B cell (primary cell): ENCODE data around the gene MACROH2A1. TPM values are rescaled to one million over a fixed set of nuclear protein-coding genes. Genes with fewer than 3 reads are reported as not detected.

ENCODE experiments used
- ATAC-seq: fragments of 200-7000 bp; cut with Tn5 transposase; one replicate; pipeline ENCODE4 v1.10.0; 2021; ENCODE audit warnings: low read depth, mild to moderate bottlenecking, moderate number of reproducible peaks, moderate library complexity
- CTCF ChIA-PET: fragments of 350-600 bp; sonication (Branson Sonifier 250); formaldehyde crosslinking; loops from one replicate; lab custom pipeline; 2021; ENCODE audit warnings: antibody characterized with exemption, inconsistent platforms; lab: Charles Lee
- POLR2A ChIA-PET: fragments of 350-600 bp; sonication (Branson Sonifier 250); formaldehyde crosslinking; loops from one replicate; lab custom pipeline; 2021; ENCODE audit warnings: antibody characterized with exemption; lab: Charles Lee
- DNase-seq: peaks from one replicate; pipeline ENCODE4 v3.0.0; 2013
- H2AFZ ChIP-seq: 2 replicates; pipeline ENCODE4 v1.6.1; 2012; ENCODE audit warnings: mild to moderate bottlenecking, low read depth, low read length; ENCODE audit not compliant: insufficient read depth, poor library complexity, severe bottlenecking
- H3K27ac ChIP-seq, 2 donors: 1 replicate in 1 of 2; 2 replicates in 1 of 2; pipeline ENCODE4 v1.5.1; 2012 to 2013; ENCODE audit warnings: low read length in 2 of 2, mild to moderate bottlenecking in 2 of 2, moderate library complexity in 1 of 2
- H3K27me3 ChIP-seq, 4 experiments: fragments of 200-600 bp in 1 of 4; sonication (generic) in 1 of 4; replicated peaks in 1 of 4; 1 replicate in 2 of 4; 2 replicates in 2 of 4; pipeline versions ENCODE4 v1.6.1 to v1.7.0; 2013 to 2016; ENCODE audit warnings: low read length in 3 of 4, mild to moderate bottlenecking in 2 of 4, mixed read lengths in 1 of 4, moderate library complexity in 1 of 4; ENCODE audit not compliant: insufficient read depth in 4 of 4, control insufficient read depth in 3 of 4; ENCODE audit errors: control extremely low read depth in 1 of 4
- H3K36me3 ChIP-seq, 2 experiments: replicated peaks in 1 of 2; 1 replicate in 1 of 2; 2 replicates in 1 of 2; pipeline versions ENCODE4 v1.6.1 to v1.7.1; 2013; ENCODE audit warnings: low read length in 1 of 2; ENCODE audit not compliant: insufficient read depth in 2 of 2, control insufficient read depth in 1 of 2; ENCODE audit errors: control extremely low read depth in 1 of 2, extremely low read depth in 1 of 2
- H3K4me1 ChIP-seq, 2 donors: fragments of 200-600 bp in 1 of 2; sonication (generic) in 1 of 2; 1 replicate in 1 of 2; 2 replicates in 1 of 2; pipeline versions ENCODE4 v1.5.1 to v1.6.1; 2013 to 2017; ENCODE audit warnings: low read length in 2 of 2; ENCODE audit not compliant: control insufficient read depth in 2 of 2, insufficient read depth in 2 of 2
- H3K4me2 ChIP-seq: replicated peaks from 2 replicates; pipeline ENCODE3; 2012; ENCODE audit warnings: mild to moderate bottlenecking, low read depth, low read length; ENCODE audit not compliant: poor library complexity, severe bottlenecking
- H3K4me3 ChIP-seq, 5 experiments: fragments of 200-600 bp in 1 of 5; sonication (generic) in 1 of 5; 1 replicate in 3 of 5; 2 replicates in 2 of 5; pipeline versions ENCODE4 v1.5.1 to v1.7.0; 2011 to 2016; ENCODE audit warnings: low read length in 4 of 5, mild to moderate bottlenecking in 4 of 5, low read depth in 2 of 5, control low read depth in 1 of 5, moderate library complexity in 1 of 5; ENCODE audit not compliant: insufficient read depth in 1 of 5; ENCODE audit errors: control extremely low read depth in 1 of 5, extremely low read depth in 1 of 5
- H3K79me2 ChIP-seq: fragments of 200-600 bp; sonication (generic); one replicate; pipeline ENCODE4 v1.6.0; 2016; ENCODE audit warnings: low read length; ENCODE audit not compliant: control insufficient read depth, insufficient read depth
- H3K9ac ChIP-seq: fragments of 200-600 bp; sonication (generic); 2 replicates; pipeline ENCODE4 v1.6.1; 2017; ENCODE audit warnings: mild to moderate bottlenecking, low read length, moderate library complexity
- H3K9me3 ChIP-seq, 3 donors: one replicate each; pipeline versions ENCODE4 v1.6.1 to v1.7.1; 2013; ENCODE audit warnings: low read length in 2 of 3; ENCODE audit not compliant: control insufficient read depth in 2 of 3, insufficient read depth in 1 of 3; ENCODE audit errors: control extremely low read depth in 1 of 3
- H4K20me1 ChIP-seq: 2 replicates; pipeline ENCODE4 v1.6.0; 2012; ENCODE audit warnings: mild to moderate bottlenecking, low read length; ENCODE audit not compliant: insufficient read depth, control insufficient read depth, poor library complexity, severe bottlenecking
- H3K27ac Mint-ChIP-seq: one replicate; pipeline ENCODE4 v1.8.0; 2021; ENCODE audit warnings: mixed read lengths
- H3K27me3 Mint-ChIP-seq: one replicate; pipeline ENCODE4 v1.8.0; 2021; ENCODE audit warnings: mixed read lengths
- H3K4me1 Mint-ChIP-seq: one replicate; pipeline ENCODE4 v1.8.0; 2021; ENCODE audit warnings: mixed read lengths
- H3K4me3 Mint-ChIP-seq: one replicate; pipeline ENCODE4 v1.8.0; 2021; ENCODE audit warnings: mixed read lengths
- H3K9me3 Mint-ChIP-seq: one replicate; pipeline ENCODE4 v1.8.0; 2022; ENCODE audit warnings: mixed read lengths; ENCODE audit not compliant: insufficient read depth
- EZH2 ChIP-seq: IDR thresholded peaks from 2 replicates; pipeline ENCODE4 v1.6.1; 2012; ENCODE audit warnings: borderline replicate concordance, low read depth, mild to moderate bottlenecking, moderate library complexity, low read length; ENCODE audit not compliant: insufficient read depth, poor library complexity, severe bottlenecking
- WGBS: methylation state at CpG from one replicate; pipeline ENCODE4 v1.1.5; 2013; ENCODE audit warnings: missing lambda C conversion rate; ENCODE audit not compliant: insufficient coverage; 5-methylcytosine and 5-hydroxymethylcytosine counted together
- intact Hi-C: fragments of 100-400 bp; cut with micrococcal nuclease; formaldehyde crosslinking; loops from one replicate; pipeline ENCODE4 v1.10.0; 2022
- polyA plus RNA-seq: library from polyadenylated mRNA; depleted of rRNA; stranded (reverse); fragments of >200 nt; gene quantifications from 2 replicates; pipeline ENCODE4 v1.2.3, GENCODE V29; 2012
- total RNA-seq, 2 donors: library from RNA; stranded (reverse); fragments of 120-200 nt in 1 of 2; gene quantifications; 1 replicate in 1 of 2; 2 replicates in 1 of 2; pipeline versions ENCODE4 v1.2.3 to v1.2.4, GENCODE V29; 2013 to 2022
- TF ChIP-seq, protein P1 (sequence below): fragments of 200-600 bp; IDR thresholded peaks from one replicate; pipeline ENCODE4 v1.8.0; 2022; ENCODE audit warnings: antibody characterized with exemption, mild to moderate bottlenecking

The MACROH2A1 gene
- total and polyA plus RNA-seq, 2 donors (not counting 1 experiment from before 2014, with no cell fraction given), result 80.1 to 99.7 TPM

DNA sequence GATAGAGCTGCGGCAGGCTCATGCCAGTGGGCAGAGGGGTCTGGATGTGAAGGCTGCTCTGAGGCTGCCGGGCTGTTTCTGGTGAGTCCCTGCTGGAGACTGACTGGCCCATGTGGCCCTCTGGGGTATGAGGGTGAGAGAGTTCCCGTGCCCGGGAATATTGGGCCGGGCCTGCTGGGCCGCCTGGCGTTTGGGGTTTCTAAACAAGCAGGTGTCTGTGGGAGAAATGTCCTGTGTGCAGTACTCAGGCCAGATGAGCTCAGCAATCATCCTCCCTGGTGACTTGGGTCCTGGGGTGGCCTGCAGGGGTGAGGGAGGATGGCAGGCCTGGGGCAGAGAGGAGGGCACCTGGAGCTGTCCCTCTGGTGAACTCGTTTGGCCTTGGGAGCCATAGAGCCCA is 74.9 kb downstream of the MACROH2A1 start:
- ChIA-PET CTCF (no interaction called here), POLR2A (no interaction called here)
- H2AFZ ChIP-seq, result no peak overlapping the region
- H3K4me2 ChIP-seq, result no peak overlapping the region
- Mint-ChIP-seq H3K9me3 (no peaks in the 10 kb centered on the region), H3K27me3 (no peaks in the 10 kb centered on the region), H3K4me1 (no peaks in the 10 kb centered on the region), H3K27ac (no peak overlapping the region), H3K4me3 (no peak overlapping the region)
- TF ChIP-seq, protein P1, sequence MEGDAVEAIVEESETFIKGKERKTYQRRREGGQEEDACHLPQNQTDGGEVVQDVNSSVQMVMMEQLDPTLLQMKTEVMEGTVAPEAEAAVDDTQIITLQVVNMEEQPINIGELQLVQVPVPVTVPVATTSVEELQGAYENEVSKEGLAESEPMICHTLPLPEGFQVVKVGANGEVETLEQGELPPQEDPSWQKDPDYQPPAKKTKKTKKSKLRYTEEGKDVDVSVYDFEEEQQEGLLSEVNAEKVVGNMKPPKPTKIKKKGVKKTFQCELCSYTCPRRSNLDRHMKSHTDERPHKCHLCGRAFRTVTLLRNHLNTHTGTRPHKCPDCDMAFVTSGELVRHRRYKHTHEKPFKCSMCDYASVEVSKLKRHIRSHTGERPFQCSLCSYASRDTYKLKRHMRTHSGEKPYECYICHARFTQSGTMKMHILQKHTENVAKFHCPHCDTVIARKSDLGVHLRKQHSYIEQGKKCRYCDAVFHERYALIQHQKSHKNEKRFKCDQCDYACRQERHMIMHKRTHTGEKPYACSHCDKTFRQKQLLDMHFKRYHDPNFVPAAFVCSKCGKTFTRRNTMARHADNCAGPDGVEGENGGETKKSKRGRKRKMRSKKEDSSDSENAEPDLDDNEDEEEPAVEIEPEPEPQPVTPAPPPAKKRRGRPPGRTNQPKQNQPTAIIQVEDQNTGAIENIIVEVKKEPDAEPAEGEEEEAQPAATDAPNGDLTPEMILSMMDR, result no peak
- no peak for TF ChIP-seq EZH2
- WGBS, result 98% methylated on average over 8 of the region's 8 CpGs
- intact Hi-C loops, result no loop called here
- no peak overlapping the region for H3K27ac ChIP-seq
- ATAC-seq, result no peak
- H3K9ac ChIP-seq, result no peak overlapping the region
- no peak overlapping the region for H3K4me3 ChIP-seq
- H3K9me3 ChIP-seq, result no peaks in the 10 kb centered on the region
- no peak for DNase-seq
- H3K79me2 ChIP-seq, result no peaks in the 10 kb centered on the region
- no peaks in the 10 kb centered on the region for H3K27me3 ChIP-seq
- no peaks in the 10 kb centered on the region for H4K20me1 ChIP-seq
- no peaks in the 10 kb centered on the region for H3K36me3 ChIP-seq
- no peaks in the 10 kb centered on the region for H3K4me1 ChIP-seq

DNA sequence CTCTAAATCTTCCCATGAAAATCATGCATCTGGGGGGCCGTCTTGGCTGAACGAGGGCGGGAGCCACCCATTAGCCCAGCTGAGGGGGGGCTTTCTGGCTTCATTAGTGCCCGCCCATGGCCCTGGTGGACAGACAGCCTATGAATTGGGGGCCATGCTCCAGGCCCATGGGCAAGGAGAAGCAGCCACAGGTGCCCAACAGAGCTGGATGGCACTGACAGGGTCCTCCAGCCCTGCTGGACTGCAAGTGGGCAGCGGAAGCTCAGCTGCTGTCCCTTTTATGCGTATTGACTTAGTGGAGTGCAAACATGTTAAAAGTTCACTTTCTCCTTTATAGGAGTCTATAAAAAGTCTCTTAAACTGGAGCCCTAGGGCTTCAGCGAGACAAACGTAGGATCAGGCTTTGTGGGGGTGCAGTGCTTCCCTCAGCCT is 75.3 kb downstream of the MACROH2A1 start:
- Mint-ChIP-seq H3K9me3 (no peaks in the 10 kb centered on the region), H3K4me3 (no peak overlapping the region), H3K4me1 (no peaks in the 10 kb centered on the region), H3K27ac (no peak overlapping the region), H3K27me3 (no peaks in the 10 kb centered on the region)
- intact Hi-C loops, result no loop called here
- Histone ChIP-seq H3K27ac (no peak overlapping the region), H2AFZ (no peak overlapping the region), H4K20me1 (no peaks in the 10 kb centered on the region), H3K79me2 (no peaks in the 10 kb centered on the region), H3K36me3 (no peaks in the 10 kb centered on the region), H3K4me1 (no peaks in the 10 kb centered on the region), H3K4me3 (no peak overlapping the region), H3K4me2 (no peak overlapping the region), H3K9ac (no peak overlapping the region), H3K27me3 (no peaks in the 10 kb centered on the region), H3K9me3 (no peaks in the 10 kb centered on the region)
- ChIA-PET POLR2A (no interaction called here), CTCF (no interaction called here)
- DNase-seq, result no peak
- no peak for ATAC-seq
- 97% methylated on average over 5 of the region's 8 CpGs for WGBS
- no peak for TF ChIP-seq EZH2
- TF ChIP-seq, protein P1, result no peak
